ENCODE measurements around the gene CD14.
"Not testable (repeated sequence)": the region's sequence is repeated elsewhere in the genome, so short reads cannot be mapped to it uniquely, and the experiment has no call there.

Gene CD14

GRCh38 chr5:140608722-140609121 lies 24.3 kb downstream of the CD14 start:
- no peak for DNase-seq (ENCODE audit: extremely low read depth, low read depth)
- TF ChIP-seq CTCF (IDR thresholded peaks at IDR 0.05; ENCODE audit: low read depth, low read length, missing control alignments): no peak

GRCh38 chr5:140607031-140607430 lies 25.9 kb downstream of the CD14 start:
- no peak for DNase-seq (ENCODE audit: extremely low read depth, low read depth)
- no peak for TF ChIP-seq CTCF (IDR thresholded peaks at IDR 0.05; ENCODE audit: low read depth, low read length, missing control alignments)
- H3K4me3 ChIP-seq (replicated peaks; ENCODE audit: low read depth, low read length): no peak overlapping the region

More at GRCh38 chr5:140608722-140609121, 24.3 kb downstream of the CD14 start:
- no peak overlapping the region for H3K4me3 ChIP-seq (replicated peaks; ENCODE audit: low read depth, low read length)

- no peak for DNase-seq (ENCODE audit: extremely low read depth, low read depth)
- TF ChIP-seq CTCF (IDR thresholded peaks at IDR 0.05; ENCODE audit: low read depth, low read length, missing control alignments): no peak
- H3K4me3 ChIP-seq (replicated peaks; ENCODE audit: low read depth, low read length): no peak overlapping the region
Observed at GRCh38 chr5:140605879-140606278, 27.1 kb downstream of the CD14 start.

GRCh38 chr5:140603734-140604133 lies 29.2 kb downstream of the CD14 start:
- H3K4me3 ChIP-seq (replicated peaks; ENCODE audit: low read depth, low read length): no peak overlapping the region
- no peak for DNase-seq (ENCODE audit: extremely low read depth, low read depth)
- no peak for TF ChIP-seq CTCF (IDR thresholded peaks at IDR 0.05; ENCODE audit: low read depth, low read length, missing control alignments)

- DNase-seq (ENCODE audit: extremely low read depth, low read depth): not testable (repeated sequence)
Observed at GRCh38 chr5:140603446-140603698, 29.6 kb downstream of the CD14 start.

GRCh38 chr5:140602147-140602546 lies 30.8 kb downstream of the CD14 start:
- no peak for TF ChIP-seq CTCF (IDR thresholded peaks at IDR 0.05; ENCODE audit: low read depth, low read length, missing control alignments)
- DNase-seq (ENCODE audit: extremely low read depth, low read depth): no peak
- no peak overlapping the region for H3K4me3 ChIP-seq (replicated peaks; ENCODE audit: low read depth, low read length)

More at GRCh38 chr5:140603446-140603698, 29.6 kb downstream of the CD14 start:
- not testable (repeated sequence) for H3K4me3 ChIP-seq (replicated peaks; ENCODE audit: low read depth, low read length)

- TF ChIP-seq CTCF (IDR thresholded peaks at IDR 0.05; ENCODE audit: low read depth, low read length, missing control alignments): no peak
- no peak overlapping the region for H3K4me3 ChIP-seq (replicated peaks; ENCODE audit: low read depth, low read length)
- DNase-seq (ENCODE audit: extremely low read depth, low read depth): no peak
Observed at GRCh38 chr5:140600096-140600495, 32.9 kb downstream of the CD14 start.

Measured in HFF-Myc (cell line).